MM.1S (cell line): ENCODE results near the gene KPNA4.
A peak's percentile ranks its signal among the peaks of the same experiment; 100 is the strongest.

Experiments
- DNase-seq: peaks from one replicate; pipeline ENCODE4 v3.0.0-alpha.2; 2015
- H2AFZ ChIP-seq: fragments of 300-600 bp; sonication (generic); 2 replicates; pipeline ENCODE4 v1.6.0; 2016; ENCODE audit warnings: antibody characterized with exemption, low read length
- H3F3A ChIP-seq: fragments of 300-600 bp; sonication (generic); 2 replicates; pipeline ENCODE4 v1.6.1; 2016; ENCODE audit warnings: mild to moderate bottlenecking, antibody characterized with exemption, low read length, moderate library complexity, mixed read lengths; ENCODE audit not compliant: insufficient read depth
- H3K27ac ChIP-seq: fragments of 300-600 bp; sonication (generic); 2 replicates; pipeline ENCODE4 v1.5.1; 2016; ENCODE audit warnings: mild to moderate bottlenecking, low read length
- H3K27me3 ChIP-seq: fragments of 300-600 bp; sonication (generic); replicated peaks from 2 replicates; pipeline ENCODE4 v1.6.0; 2016; ENCODE audit warnings: low read length; ENCODE audit not compliant: insufficient read depth
- H3K36me3 ChIP-seq: fragments of 300-600 bp; sonication (generic); replicated peaks from 2 replicates; pipeline ENCODE4 v1.6.1; 2016; ENCODE audit warnings: mild to moderate bottlenecking, low read length, mixed read lengths; ENCODE audit not compliant: insufficient read depth
- H3K4me1 ChIP-seq: fragments of 300-600 bp; sonication (generic); 2 replicates; pipeline ENCODE4 v1.6.1; 2016; ENCODE audit warnings: low read length, mixed read lengths
- H3K4me2 ChIP-seq: fragments of 300-600 bp; sonication (generic); 2 replicates; pipeline ENCODE4 v1.6.0; 2016; ENCODE audit warnings: low read depth, low read length
- H3K4me3 ChIP-seq: fragments of 300-600 bp; sonication (generic); 2 replicates; pipeline ENCODE4 v1.5.1; 2016; ENCODE audit warnings: low read length, mixed read lengths
- H3K79me2 ChIP-seq: fragments of 300-600 bp; sonication (generic); 2 replicates; pipeline ENCODE4 v1.6.1; 2016; ENCODE audit warnings: mixed run types, low read length, mixed read lengths
- H3K9ac ChIP-seq: fragments of 300-600 bp; sonication (generic); 2 replicates; pipeline ENCODE4 v1.6.1; 2016; ENCODE audit warnings: low read length, mixed read lengths
- H3K9me2 ChIP-seq: fragments of 300-600 bp; sonication (generic); replicated peaks from 2 replicates; pipeline ENCODE4 v1.6.1; 2016; ENCODE audit warnings: mild to moderate bottlenecking, low read length, mixed read lengths; ENCODE audit not compliant: insufficient read depth
- H3K9me3 ChIP-seq: fragments of 300-600 bp; sonication (generic); replicated peaks from 2 replicates; pipeline ENCODE4 v1.6.1; 2016; ENCODE audit warnings: mild to moderate bottlenecking, low read length, mixed read lengths; ENCODE audit not compliant: insufficient read depth
- H4K20me1 ChIP-seq: fragments of 300-600 bp; sonication (generic); 2 replicates; pipeline ENCODE4 v1.6.1; 2016; ENCODE audit warnings: mild to moderate bottlenecking, low read length, moderate library complexity, mixed read lengths; ENCODE audit not compliant: insufficient read depth
- EZH2 ChIP-seq: fragments of 300-600 bp; sonication (generic); optimal IDR thresholded peaks from 2 replicates; pipeline ENCODE3; 2017; ENCODE audit warnings: low read depth, mild to moderate bottlenecking, antibody characterized with exemption, low read length, mixed read lengths
- EZH2phosphoT487 ChIP-seq: fragments of 300-600 bp; sonication (generic); IDR thresholded peaks from 2 replicates; pipeline ENCODE4 v1.6.1; 2018; ENCODE audit warnings: antibody characterized with exemption, low read length
- TF ChIP-seq, protein P1 (sequence below): fragments of 300-600 bp; sonication (generic); IDR thresholded peaks from 2 replicates; pipeline ENCODE4 v1.5.1; 2016; ENCODE audit warnings: antibody characterized with exemption, low read length, mixed read lengths

KPNA4 gene

DNA sequence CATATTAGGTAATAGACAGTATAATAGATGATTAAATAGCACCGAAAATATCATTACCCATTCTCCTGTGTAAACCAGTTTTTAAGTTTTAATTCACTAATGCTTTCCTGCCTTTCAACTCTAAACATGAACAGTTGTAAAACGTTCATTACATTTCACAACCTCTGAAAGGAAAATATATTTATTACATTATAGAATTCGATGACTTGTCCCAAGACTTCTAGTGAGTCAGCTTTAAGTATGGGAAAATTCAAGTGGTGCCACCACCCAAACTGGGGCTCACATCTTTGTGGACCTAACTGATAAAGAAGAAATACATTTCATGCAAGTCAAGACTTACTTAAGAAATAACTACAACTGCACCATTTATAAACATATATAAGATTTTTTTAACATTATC lies 117.8 kb downstream of the KPNA4 start:
- no peak overlapping the region for H3K27ac ChIP-seq
- peaks cover 67% of the 10 kb centered on the region for H3K79me2 ChIP-seq
- no peaks in the 10 kb centered on the region for H3K27me3 ChIP-seq

DNA sequence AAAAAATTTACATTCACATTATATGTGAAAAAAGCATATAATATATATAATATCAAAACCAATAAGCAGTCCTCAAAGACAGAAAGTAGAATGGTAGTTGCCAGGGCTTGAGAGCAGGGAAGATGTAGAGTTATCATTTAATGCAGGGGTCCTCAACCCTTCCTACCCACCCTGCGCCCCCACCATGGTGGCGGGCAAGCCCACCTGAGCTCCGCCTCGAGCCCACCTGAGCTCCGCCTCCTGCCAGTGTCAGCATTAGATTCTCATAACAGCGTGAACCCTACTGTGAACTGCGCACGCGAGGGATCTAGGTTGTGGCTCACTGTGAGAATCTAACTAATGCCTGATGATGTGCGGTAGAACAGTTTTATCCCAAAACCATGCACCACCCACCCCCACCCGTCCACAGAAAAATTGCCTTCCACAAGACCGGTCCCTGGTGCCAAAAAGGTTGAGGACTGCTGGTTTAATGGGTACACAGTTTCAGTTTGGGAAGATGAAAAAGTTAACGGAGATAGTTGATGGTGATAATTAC lies 118.8 kb downstream of the KPNA4 start:
- H3K79me2 ChIP-seq: peaks cover 77% of the 10 kb centered on the region
- no peaks in the 10 kb centered on the region for H3K27me3 ChIP-seq
- H3K4me3 ChIP-seq: no peak overlapping the region
- no peak for DNase-seq
- no peak overlapping the region for H3K9ac ChIP-seq
- H3F3A ChIP-seq: peaks cover 23% of the 10 kb centered on the region
- no peaks in the 10 kb centered on the region for H4K20me1 ChIP-seq
- no peaks in the 10 kb centered on the region for H3K9me2 ChIP-seq
- H3K4me1 ChIP-seq: peaks cover 24% of the 10 kb centered on the region
- H3K36me3 ChIP-seq: peaks cover 8% of the 10 kb centered on the region; the same call in 1 of the 2 replicates
- H3K4me2 ChIP-seq: no peak overlapping the region
- no peak overlapping the region for H2AFZ ChIP-seq
- H3K9me3 ChIP-seq: no peaks in the 10 kb centered on the region
- no peak for TF ChIP-seq EZH2phosphoT487
- TF ChIP-seq, protein P1, sequence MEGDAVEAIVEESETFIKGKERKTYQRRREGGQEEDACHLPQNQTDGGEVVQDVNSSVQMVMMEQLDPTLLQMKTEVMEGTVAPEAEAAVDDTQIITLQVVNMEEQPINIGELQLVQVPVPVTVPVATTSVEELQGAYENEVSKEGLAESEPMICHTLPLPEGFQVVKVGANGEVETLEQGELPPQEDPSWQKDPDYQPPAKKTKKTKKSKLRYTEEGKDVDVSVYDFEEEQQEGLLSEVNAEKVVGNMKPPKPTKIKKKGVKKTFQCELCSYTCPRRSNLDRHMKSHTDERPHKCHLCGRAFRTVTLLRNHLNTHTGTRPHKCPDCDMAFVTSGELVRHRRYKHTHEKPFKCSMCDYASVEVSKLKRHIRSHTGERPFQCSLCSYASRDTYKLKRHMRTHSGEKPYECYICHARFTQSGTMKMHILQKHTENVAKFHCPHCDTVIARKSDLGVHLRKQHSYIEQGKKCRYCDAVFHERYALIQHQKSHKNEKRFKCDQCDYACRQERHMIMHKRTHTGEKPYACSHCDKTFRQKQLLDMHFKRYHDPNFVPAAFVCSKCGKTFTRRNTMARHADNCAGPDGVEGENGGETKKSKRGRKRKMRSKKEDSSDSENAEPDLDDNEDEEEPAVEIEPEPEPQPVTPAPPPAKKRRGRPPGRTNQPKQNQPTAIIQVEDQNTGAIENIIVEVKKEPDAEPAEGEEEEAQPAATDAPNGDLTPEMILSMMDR: no peak
- TF ChIP-seq EZH2: no peak
- H3K27ac ChIP-seq: no peak overlapping the region

More for the DNA sequence above, 117.8 kb downstream of the KPNA4 start:
- H3K4me2 ChIP-seq: peak overlapping the region; percentile 75
- H3K9ac ChIP-seq: no peak overlapping the region
- TF ChIP-seq EZH2phosphoT487: no peak
- TF ChIP-seq EZH2: no peak
- TF ChIP-seq, protein P1: no peak
- no peak for DNase-seq
- no peaks in the 10 kb centered on the region for H3K9me2 ChIP-seq
- peaks cover 23% of the 10 kb centered on the region for H3K4me1 ChIP-seq
- peaks cover 8% of the 10 kb centered on the region; the same call in 1 of the 2 replicates for H3K36me3 ChIP-seq
- H3K9me3 ChIP-seq: no peaks in the 10 kb centered on the region
- H2AFZ ChIP-seq: no peak overlapping the region
- peaks cover 14% of the 10 kb centered on the region for H3F3A ChIP-seq
- H3K4me3 ChIP-seq: no peak overlapping the region; the same call in 1 of the 2 replicates
- no peaks in the 10 kb centered on the region for H4K20me1 ChIP-seq

DNA sequence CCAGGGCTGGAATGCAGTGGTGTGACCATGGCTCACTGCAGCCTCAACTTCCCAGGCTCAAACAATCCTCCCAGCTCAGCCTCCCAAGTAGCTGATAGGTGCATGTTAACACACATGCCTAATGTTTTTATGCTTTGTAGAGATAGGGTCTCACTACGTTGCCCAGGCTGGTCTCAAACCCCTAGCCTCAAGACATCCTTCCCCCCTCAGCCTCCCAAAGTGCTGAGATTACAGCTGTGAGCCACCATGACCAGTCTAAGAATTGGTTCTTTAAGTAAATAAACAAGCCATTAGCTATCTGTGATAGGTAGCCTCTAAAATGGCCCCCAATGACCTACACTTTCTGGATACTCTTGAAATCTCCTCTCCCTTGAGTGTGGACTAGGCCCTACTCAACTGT lies 119.5 kb downstream of the KPNA4 start:
- no peak overlapping the region for H3K9ac ChIP-seq
- H3K4me3 ChIP-seq: no peak overlapping the region
- TF ChIP-seq, protein P1: no peak
- TF ChIP-seq EZH2 (no peak), EZH2phosphoT487 (no peak)
- H3K4me1 ChIP-seq: peaks cover 24% of the 10 kb centered on the region
- H3K4me2 ChIP-seq: no peak overlapping the region
- H3F3A ChIP-seq: peaks cover 23% of the 10 kb centered on the region
- H3K36me3 ChIP-seq: peaks cover 8% of the 10 kb centered on the region; the same call in 1 of the 2 replicates
- no peaks in the 10 kb centered on the region for H3K9me2 ChIP-seq
- H3K27ac ChIP-seq: no peak overlapping the region
- H3K79me2 ChIP-seq: peaks cover 82% of the 10 kb centered on the region
- H2AFZ ChIP-seq: no peak overlapping the region
- no peaks in the 10 kb centered on the region for H4K20me1 ChIP-seq
- H3K9me3 ChIP-seq: no peaks in the 10 kb centered on the region
- no peaks in the 10 kb centered on the region for H3K27me3 ChIP-seq
- DNase-seq: no peak
